Prostate gland (tissue), 2 donors: ENCODE measurements around the gene FNDC3B. TPM values are rescaled to one million over a fixed set of nuclear protein-coding genes. Genes with fewer than 3 reads are reported as not detected.

Experiments used
- DNase-seq: peaks from one replicate; pipeline ENCODE4 v3.0.0-alpha.2; 2019; ENCODE audit warnings: low spot score
- H3K27ac ChIP-seq, 2 donors: fragments of 200-600 bp; sonication (generic); 2 replicates each; pipeline ENCODE4 v1.5.1; 2017 to 2019
- H3K27me3 ChIP-seq: fragments of 200-600 bp; sonication (generic); replicated peaks from 2 replicates; pipeline ENCODE4 v1.5.1; 2019; ENCODE audit not compliant: insufficient read depth
- H3K36me3 ChIP-seq, 2 donors: fragments of 200-600 bp; sonication (generic); 1 replicate in 1 of 2; 2 replicates in 1 of 2; pipeline versions ENCODE4 v1.5.1 to v1.8.1; 2017 to 2019
- H3K4me1 ChIP-seq: fragments of 200-600 bp; sonication (generic); replicated peaks from 2 replicates; pipeline ENCODE4 v1.5.1; 2019
- H3K4me3 ChIP-seq, 2 donors: fragments of 200-600 bp; sonication (generic); 2 replicates each; pipeline ENCODE4 v1.5.1; 2017 to 2019
- H3K9me3 ChIP-seq: fragments of 200-600 bp; sonication (generic); 2 replicates; pipeline ENCODE4 v1.5.1; 2017
- POLR2A ChIP-seq: fragments of 450-650 bp; IDR thresholded peaks from one replicate; pipeline ENCODE4 v1.6.1; 2016; ENCODE audit warnings: antibody characterized with exemption, mild to moderate bottlenecking
- POLR2AphosphoS5 ChIP-seq: sonication (generic); formaldehyde crosslinking; IDR thresholded peaks from one replicate; pipeline ENCODE4 v1.6.1; 2017; ENCODE audit warnings: antibody characterized with exemption
- WGBS: methylation state at CpG from one replicate; pipeline ENCODE4 v1.1.5; 2018; 5-methylcytosine and 5-hydroxymethylcytosine counted together
- intact Hi-C: fragments of 100-400 bp; cut with DNase I; formaldehyde crosslinking; loops from one replicate; pipeline ENCODE4 v1.14.2; 2022
- total RNA-seq, 2 donors: library from RNA; depleted of rRNA; stranded (reverse); fragments of >200 nt; gene quantifications; one replicate each; pipeline ENCODE4 v1.1.0, GENCODE V29; 2016
- TF ChIP-seq, protein P1 (sequence below), 4 experiments: fragments of 200-600 bp in 2 of 4; fragments of 450-650 bp in 2 of 4; sonication (generic) in 2 of 4; IDR thresholded peaks; 1 replicate in 3 of 4; 2 replicates in 1 of 4; pipeline ENCODE4 v1.5.1; 2016 to 2019; ENCODE audit warnings: antibody characterized with exemption in 4 of 4, mild to moderate bottlenecking in 2 of 4, moderate library complexity in 2 of 4

FNDC3B gene
- total RNA-seq, 2 donors from 2014 or later, result 35.9 to 62.4 TPM

DNA sequence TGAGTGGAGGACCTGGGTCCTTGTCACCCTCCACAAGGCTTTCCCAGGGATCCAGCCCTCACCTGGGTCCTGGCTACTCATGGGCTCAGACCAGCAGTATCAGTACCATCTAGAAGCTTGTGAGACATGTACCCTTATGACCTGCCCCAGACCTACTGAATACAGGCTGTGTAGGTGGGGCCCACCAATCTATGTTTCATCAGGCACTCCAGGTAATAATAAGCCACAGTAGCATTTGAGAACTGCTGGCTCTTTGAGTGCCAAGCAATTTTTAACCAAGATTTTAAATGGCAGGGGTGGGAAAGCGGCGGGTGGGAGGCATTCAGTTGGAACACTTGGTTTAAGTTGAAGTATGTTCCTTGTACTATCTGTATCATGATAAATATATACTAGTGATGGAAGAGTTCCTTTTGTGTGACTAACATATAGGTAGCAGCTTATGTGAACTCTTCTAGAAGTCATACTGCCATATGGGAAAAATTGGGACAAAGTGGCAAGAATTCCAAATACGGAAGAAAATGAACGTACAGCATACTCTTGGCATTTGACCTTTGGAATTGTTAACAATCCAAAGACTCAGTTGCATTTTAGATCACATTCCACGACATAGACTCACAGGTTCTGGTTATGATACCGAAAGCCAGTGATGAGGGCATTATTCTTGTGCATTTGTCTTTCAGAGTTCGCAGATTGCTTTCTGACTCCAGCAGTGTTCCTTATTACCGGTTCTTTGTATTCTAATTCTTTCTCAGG is 218.4 kb downstream of the FNDC3B start:
- no peak overlapping the region for H3K4me3 ChIP-seq
- H3K4me1 ChIP-seq, result no peaks in the 10 kb centered on the region
- no peaks in the 10 kb centered on the region for H3K9me3 ChIP-seq
- H3K36me3 ChIP-seq, result no peaks in the 10 kb centered on the region
- intact Hi-C loops, result loop anchor here (5.0 to 10.0 kb wide), 2 partner anchors 131 to 213 kb away; no protein-coding TSS in a partner anchor
- TF ChIP-seq, protein P1, sequence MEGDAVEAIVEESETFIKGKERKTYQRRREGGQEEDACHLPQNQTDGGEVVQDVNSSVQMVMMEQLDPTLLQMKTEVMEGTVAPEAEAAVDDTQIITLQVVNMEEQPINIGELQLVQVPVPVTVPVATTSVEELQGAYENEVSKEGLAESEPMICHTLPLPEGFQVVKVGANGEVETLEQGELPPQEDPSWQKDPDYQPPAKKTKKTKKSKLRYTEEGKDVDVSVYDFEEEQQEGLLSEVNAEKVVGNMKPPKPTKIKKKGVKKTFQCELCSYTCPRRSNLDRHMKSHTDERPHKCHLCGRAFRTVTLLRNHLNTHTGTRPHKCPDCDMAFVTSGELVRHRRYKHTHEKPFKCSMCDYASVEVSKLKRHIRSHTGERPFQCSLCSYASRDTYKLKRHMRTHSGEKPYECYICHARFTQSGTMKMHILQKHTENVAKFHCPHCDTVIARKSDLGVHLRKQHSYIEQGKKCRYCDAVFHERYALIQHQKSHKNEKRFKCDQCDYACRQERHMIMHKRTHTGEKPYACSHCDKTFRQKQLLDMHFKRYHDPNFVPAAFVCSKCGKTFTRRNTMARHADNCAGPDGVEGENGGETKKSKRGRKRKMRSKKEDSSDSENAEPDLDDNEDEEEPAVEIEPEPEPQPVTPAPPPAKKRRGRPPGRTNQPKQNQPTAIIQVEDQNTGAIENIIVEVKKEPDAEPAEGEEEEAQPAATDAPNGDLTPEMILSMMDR (IDR thresholded peaks at IDR 0.05), result no peak
- TF ChIP-seq POLR2AphosphoS5 (no peak), POLR2A (no peak)
- H3K27ac ChIP-seq, result peak overlapping the region in 1 of 2 donors; percentile 3
- H3K27me3 ChIP-seq, result no peaks in the 10 kb centered on the region
- WGBS, result 95% methylated on average over 8 of the region's 8 CpGs
- no peak for DNase-seq

DNA sequence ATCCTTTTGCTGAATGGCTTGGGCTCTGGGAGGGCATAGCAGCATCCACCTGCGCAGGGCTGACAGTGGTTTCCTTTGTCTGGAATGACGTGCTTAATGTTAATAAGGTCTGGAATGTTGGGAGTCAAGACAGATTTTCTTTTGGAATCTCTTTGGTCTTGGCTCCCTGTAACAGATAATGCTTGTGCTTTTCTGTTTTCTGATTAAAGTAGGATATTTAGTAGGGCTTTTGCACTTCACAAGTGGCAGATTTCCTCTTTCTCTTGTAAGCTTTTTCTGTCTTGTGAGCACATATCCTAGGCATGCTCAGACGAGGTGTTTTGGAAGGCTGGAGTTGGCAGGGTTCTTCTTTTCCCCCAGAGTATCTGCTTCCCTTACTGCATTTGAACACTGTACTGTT is 219.2 kb downstream of the FNDC3B start:
- no peaks in the 10 kb centered on the region for H3K4me1 ChIP-seq
- TF ChIP-seq, protein P1 (IDR thresholded peaks at IDR 0.05), result no peak
- TF ChIP-seq POLR2AphosphoS5 (no peak), POLR2A (no peak)
- DNase-seq, result no peak
- WGBS, result 37% methylated on average over 3 of the region's 3 CpGs
- no peaks in the 10 kb centered on the region for H3K9me3 ChIP-seq
- no peaks in the 10 kb centered on the region for H3K36me3 ChIP-seq
- intact Hi-C loops, result loop anchor here (5.0 to 10.0 kb wide), 2 partner anchors 131 to 214 kb away; no protein-coding TSS in a partner anchor
- H3K4me3 ChIP-seq, result no peak overlapping the region
- H3K27ac ChIP-seq, result peak overlapping the region; percentile 3 to 45
- no peaks in the 10 kb centered on the region for H3K27me3 ChIP-seq

DNA sequence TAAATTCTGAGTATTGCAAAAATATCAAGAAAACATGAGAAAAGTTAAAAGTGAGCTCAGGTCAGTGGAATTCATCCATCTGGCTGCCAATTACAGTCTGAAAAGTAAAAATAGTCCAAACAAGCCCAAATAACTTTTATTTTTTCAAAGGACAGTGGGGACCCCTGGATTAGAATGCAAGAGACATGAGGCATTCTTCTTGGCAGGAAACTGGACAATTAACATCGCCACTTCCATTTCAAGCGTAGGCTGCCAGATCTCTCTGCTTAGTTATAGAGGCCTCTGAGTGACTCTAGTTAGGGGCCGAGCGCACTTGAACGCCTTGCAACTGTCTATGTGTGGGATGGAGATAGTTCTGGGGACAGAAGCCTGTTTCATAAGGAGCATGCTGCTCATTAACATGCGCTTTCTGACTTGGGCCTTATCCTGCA is 219.7 kb downstream of the FNDC3B start:
- H3K27me3 ChIP-seq, result no peaks in the 10 kb centered on the region
- no peaks in the 10 kb centered on the region for H3K36me3 ChIP-seq
- intact Hi-C loops, result loop anchor here (5.0 to 10.0 kb wide), 2 partner anchors 132 to 214 kb away; no protein-coding TSS in a partner anchor
- H3K4me1 ChIP-seq, result no peaks in the 10 kb centered on the region
- no peaks in the 10 kb centered on the region for H3K9me3 ChIP-seq
- peak overlapping the region in 1 of 2 donors; percentile 20 for H3K27ac ChIP-seq
- H3K4me3 ChIP-seq, result no peak overlapping the region
- DNase-seq, result no peak
- TF ChIP-seq POLR2AphosphoS5 (no peak), POLR2A (no peak)
- TF ChIP-seq, protein P1 (IDR thresholded peaks at IDR 0.05), result no peak
- WGBS, result 53% methylated on average over 6 of the region's 6 CpGs

DNA sequence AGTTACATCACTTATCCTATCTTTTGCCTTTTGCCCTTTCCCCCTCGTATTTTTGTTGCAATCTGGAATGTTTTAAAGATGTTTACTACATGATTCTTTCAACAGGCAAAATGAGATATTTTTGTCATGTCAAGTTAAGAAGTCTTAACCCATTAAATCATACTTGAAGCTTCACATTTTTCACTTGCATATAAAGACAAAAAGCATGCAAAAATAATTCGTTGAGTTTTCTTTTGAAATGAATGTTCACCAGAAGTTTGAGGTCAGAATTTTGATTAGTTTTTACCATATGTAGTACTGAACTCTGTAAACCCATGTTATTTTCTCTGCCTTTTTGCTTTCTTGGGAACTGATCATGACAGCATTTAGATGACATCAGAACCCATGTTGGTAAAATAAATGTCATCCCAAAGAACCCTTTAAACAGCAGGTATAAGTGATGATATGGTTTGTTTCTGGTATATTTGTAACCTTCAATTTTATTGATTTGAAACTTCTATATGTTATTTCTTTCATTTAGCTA is 220.4 kb downstream of the FNDC3B start:
- H3K4me3 ChIP-seq, result no peak overlapping the region
- H3K27ac ChIP-seq, result no peak overlapping the region
- H3K4me1 ChIP-seq, result no peaks in the 10 kb centered on the region
- H3K9me3 ChIP-seq, result no peaks in the 10 kb centered on the region
- 39% methylated on average over 2 of the region's 2 CpGs for WGBS
- no peaks in the 10 kb centered on the region for H3K27me3 ChIP-seq
- H3K36me3 ChIP-seq, result no peaks in the 10 kb centered on the region
- TF ChIP-seq POLR2A (no peak), POLR2AphosphoS5 (no peak)
- TF ChIP-seq, protein P1 (IDR thresholded peaks at IDR 0.05), result no peak
- intact Hi-C loops, result loop anchor here (5.0 to 10.0 kb wide), 3 partner anchors 117 to 215 kb away; no protein-coding TSS in a partner anchor
- DNase-seq, result no peak
